Hepatocyte (in vitro differentiated cells): ENCODE data around the gene ADD1. TPM values are rescaled to one million over a fixed set of nuclear protein-coding genes. Genes with fewer than 3 reads are reported as not detected.

Experiments
- DNase-seq: peaks from one replicate; pipeline ENCODE4 v3.0.0-alpha.2; 2016; ENCODE audit warnings: low spot score
- H2AFZ ChIP-seq: fragments of 200-600 bp; sonication (generic); 2 replicates; pipeline ENCODE4 v1.6.0; 2016; ENCODE audit warnings: antibody characterized with exemption, mild to moderate bottlenecking
- H3K27ac ChIP-seq: fragments of 200-600 bp; sonication (generic); 2 replicates; pipeline ENCODE4 v1.5.1; 2016; ENCODE audit warnings: mild to moderate bottlenecking
- H3K27me3 ChIP-seq: fragments of 200-600 bp; sonication (generic); 2 replicates; pipeline ENCODE4 v1.6.1; 2016
- H3K36me3 ChIP-seq: fragments of 200-600 bp; sonication (generic); replicated peaks from 2 replicates; pipeline ENCODE4 v1.5.1; 2016; ENCODE audit warnings: low read depth; ENCODE audit not compliant: insufficient read depth
- H3K4me1 ChIP-seq: fragments of 200-600 bp; sonication (generic); 2 replicates; pipeline ENCODE4 v1.5.1; 2016; ENCODE audit warnings: mild to moderate bottlenecking, moderate library complexity; ENCODE audit not compliant: insufficient read depth
- H3K4me2 ChIP-seq: fragments of 200-600 bp; sonication (generic); 2 replicates; pipeline ENCODE4 v1.6.0; 2016
- H3K4me3 ChIP-seq: fragments of 200-600 bp; sonication (generic); 2 replicates; pipeline ENCODE4 v1.5.1; 2016; ENCODE audit warnings: mild to moderate bottlenecking
- H3K79me2 ChIP-seq: fragments of 200-600 bp; sonication (generic); 2 replicates; pipeline ENCODE4 v1.6.0; 2017; ENCODE audit warnings: mild to moderate bottlenecking
- H3K9me2 ChIP-seq: fragments of 200-600 bp; sonication (generic); replicated peaks from 2 replicates; pipeline ENCODE4 v1.6.0; 2017; ENCODE audit warnings: mild to moderate bottlenecking; ENCODE audit not compliant: insufficient read depth
- H3K9me3 ChIP-seq: fragments of 200-600 bp; sonication (generic); 2 replicates; pipeline ENCODE4 v1.5.1; 2016; ENCODE audit warnings: low read depth, mild to moderate bottlenecking
- H4K20me1 ChIP-seq: fragments of 200-600 bp; sonication (generic); 2 replicates; pipeline ENCODE4 v1.6.0; 2016; ENCODE audit warnings: mild to moderate bottlenecking; ENCODE audit not compliant: insufficient read depth, poor library complexity, severe bottlenecking
- EZH2 ChIP-seq: fragments of 200-600 bp; sonication (generic); IDR thresholded peaks from 2 replicates; pipeline ENCODE4 v1.6.1; 2016; ENCODE audit warnings: antibody characterized with exemption, mild to moderate bottlenecking, borderline replicate concordance
- EZH2phosphoT487 ChIP-seq: fragments of 200-600 bp; sonication (generic); IDR thresholded peaks from one replicate; pipeline ENCODE4 v1.6.1; 2018; ENCODE audit warnings: antibody characterized with exemption, mild to moderate bottlenecking, low read depth, moderate library complexity; ENCODE audit not compliant: unreplicated experiment, severe bottlenecking
- WGBS: methylation state at CpG from one replicate; pipeline ENCODE4 v1.1.6; 2016; ENCODE audit warnings: low lambda C conversion rate; ENCODE audit errors: missing lambda C conversion rate; 5-methylcytosine and 5-hydroxymethylcytosine counted together
- polyA plus RNA-seq: library from polyadenylated mRNA; unstranded; fragments of >200 nt; fragmentation: Nextera tagmentation; extraction: Ambion mirVana; gene quantifications from 2 replicates; pipeline ENCODE4 v1.2.1, GENCODE V29; 2016
- total RNA-seq: library from RNA; depleted of rRNA; stranded (reverse); fragments of >200 nt; gene quantifications from 2 replicates; pipeline ENCODE4 v1.2.3, GENCODE V29; 2014
- TF ChIP-seq, protein P1 (sequence below): fragments of 200-600 bp; sonication (generic); IDR thresholded peaks from 2 replicates; pipeline ENCODE4 v1.5.1; 2016; ENCODE audit warnings: antibody characterized with exemption, mild to moderate bottlenecking; ENCODE audit not compliant: poor library complexity

ADD1 gene
- total and polyA plus RNA-seq, 2 experiments from 2014 or later = 179 to 208 TPM

DNA sequence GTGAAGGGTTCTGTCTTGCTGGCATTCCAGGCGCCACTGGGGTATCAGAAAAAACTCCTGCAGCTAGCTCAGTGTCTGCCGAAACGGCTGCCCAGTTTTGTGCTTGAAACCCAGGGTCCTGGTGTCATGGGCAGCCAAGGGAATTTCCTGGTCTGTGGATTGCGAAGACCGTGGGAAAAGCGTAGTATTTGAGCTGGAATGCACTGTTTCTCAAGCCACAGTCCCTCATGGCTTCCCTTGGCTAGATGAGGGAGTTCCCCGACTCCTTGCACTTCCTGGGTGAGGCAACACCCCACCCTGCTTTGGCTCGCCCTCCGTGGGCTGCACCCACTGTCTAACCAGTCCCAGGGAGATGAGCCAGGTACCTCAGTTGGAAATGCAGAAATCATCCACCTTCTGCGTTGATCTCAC, 79.5 kb downstream of the ADD1 start:
- H3K4me1 ChIP-seq = peaks cover 24% of the 10 kb centered on the region
- no peaks in the 10 kb centered on the region for H3K27me3 ChIP-seq
- no peak for DNase-seq
- H3K4me3 ChIP-seq = no peak overlapping the region
- H3K36me3 ChIP-seq = no peaks in the 10 kb centered on the region
- H3K27ac ChIP-seq = peak overlapping the region; percentile 79
- peaks cover 56% of the 10 kb centered on the region for H3K79me2 ChIP-seq
- no peak overlapping the region for H2AFZ ChIP-seq
- H3K4me2 ChIP-seq = no peak overlapping the region
- peaks cover 3% of the 10 kb centered on the region for H4K20me1 ChIP-seq
- WGBS = 79% methylated on average over 10 of the region's 10 CpGs
- no peaks in the 10 kb centered on the region for H3K9me2 ChIP-seq
- no peaks in the 10 kb centered on the region for H3K9me3 ChIP-seq
- TF ChIP-seq EZH2phosphoT487 (no peak), EZH2 (no peak)
- TF ChIP-seq, protein P1, sequence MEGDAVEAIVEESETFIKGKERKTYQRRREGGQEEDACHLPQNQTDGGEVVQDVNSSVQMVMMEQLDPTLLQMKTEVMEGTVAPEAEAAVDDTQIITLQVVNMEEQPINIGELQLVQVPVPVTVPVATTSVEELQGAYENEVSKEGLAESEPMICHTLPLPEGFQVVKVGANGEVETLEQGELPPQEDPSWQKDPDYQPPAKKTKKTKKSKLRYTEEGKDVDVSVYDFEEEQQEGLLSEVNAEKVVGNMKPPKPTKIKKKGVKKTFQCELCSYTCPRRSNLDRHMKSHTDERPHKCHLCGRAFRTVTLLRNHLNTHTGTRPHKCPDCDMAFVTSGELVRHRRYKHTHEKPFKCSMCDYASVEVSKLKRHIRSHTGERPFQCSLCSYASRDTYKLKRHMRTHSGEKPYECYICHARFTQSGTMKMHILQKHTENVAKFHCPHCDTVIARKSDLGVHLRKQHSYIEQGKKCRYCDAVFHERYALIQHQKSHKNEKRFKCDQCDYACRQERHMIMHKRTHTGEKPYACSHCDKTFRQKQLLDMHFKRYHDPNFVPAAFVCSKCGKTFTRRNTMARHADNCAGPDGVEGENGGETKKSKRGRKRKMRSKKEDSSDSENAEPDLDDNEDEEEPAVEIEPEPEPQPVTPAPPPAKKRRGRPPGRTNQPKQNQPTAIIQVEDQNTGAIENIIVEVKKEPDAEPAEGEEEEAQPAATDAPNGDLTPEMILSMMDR = no peak

DNA sequence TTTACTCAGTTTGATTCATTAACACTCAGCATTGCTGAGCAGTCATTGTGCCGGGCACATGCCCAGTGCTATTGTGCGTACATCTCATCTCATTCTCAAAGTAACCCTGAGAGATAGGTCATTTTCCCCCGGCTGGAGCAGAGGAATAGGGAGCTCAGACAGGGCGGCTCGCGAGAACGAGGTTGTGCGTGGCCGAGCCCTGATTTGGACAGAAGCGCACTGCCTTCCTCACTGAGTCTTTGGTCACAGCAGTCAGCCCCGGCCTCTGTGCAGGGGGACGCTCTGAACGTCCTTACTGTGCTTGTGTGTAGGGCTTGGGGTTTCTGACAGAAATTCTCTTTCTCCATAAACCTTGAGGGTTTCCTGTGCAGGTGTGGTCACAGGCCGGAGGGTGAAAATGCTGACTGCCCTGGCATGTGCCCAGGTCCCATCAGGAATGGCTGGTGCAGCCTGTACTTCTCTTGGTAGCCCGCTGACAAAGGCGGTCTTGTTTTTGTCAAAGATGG, 80.1 kb downstream of the ADD1 start:
- Histone ChIP-seq H2AFZ (no peak overlapping the region), H3K27me3 (no peaks in the 10 kb centered on the region), H4K20me1 (peaks cover 3% of the 10 kb centered on the region), H3K9me3 (no peaks in the 10 kb centered on the region), H3K9me2 (no peaks in the 10 kb centered on the region), H3K79me2 (peaks cover 50% of the 10 kb centered on the region), H3K4me2 (no peak overlapping the region), H3K36me3 (no peaks in the 10 kb centered on the region), H3K4me1 (peaks cover 24% of the 10 kb centered on the region), H3K27ac (peak overlapping the region; percentile 79), H3K4me3 (no peak overlapping the region)
- 94% methylated on average over 16 of the region's 16 CpGs for WGBS
- TF ChIP-seq EZH2phosphoT487 = no peak
- no peak for TF ChIP-seq EZH2
- TF ChIP-seq, protein P1 = no peak
- no peak for DNase-seq

DNA sequence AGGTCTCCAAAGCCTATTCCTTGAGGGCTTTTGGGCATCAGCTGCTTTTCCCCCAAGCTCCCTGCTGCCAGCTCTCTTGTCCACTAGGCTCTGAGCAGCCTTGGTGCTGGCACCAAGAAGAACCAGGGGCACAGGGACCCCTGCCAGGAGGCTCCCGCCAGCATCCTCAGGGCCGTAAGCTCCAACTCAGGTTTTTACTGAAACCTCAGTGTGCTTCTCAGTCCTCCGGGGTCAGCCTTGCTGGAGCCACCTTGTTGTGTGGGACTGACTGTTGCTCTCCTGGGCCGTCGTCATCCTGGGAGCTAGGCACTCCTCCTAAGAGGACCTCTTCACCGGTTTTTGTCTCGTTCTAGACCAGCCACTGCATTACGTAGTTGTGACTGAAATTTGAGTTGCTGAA, 80.6 kb downstream of the ADD1 start:
- Histone ChIP-seq H3K9me2 (no peaks in the 10 kb centered on the region), H3K27me3 (no peaks in the 10 kb centered on the region), H3K4me2 (no peak overlapping the region), H3K79me2 (peaks cover 45% of the 10 kb centered on the region), H4K20me1 (peaks cover 3% of the 10 kb centered on the region), H3K9me3 (no peaks in the 10 kb centered on the region), H3K27ac (peak overlapping the region; percentile 79), H3K4me1 (peaks cover 24% of the 10 kb centered on the region), H2AFZ (no peak overlapping the region), H3K4me3 (no peak overlapping the region), H3K36me3 (no peaks in the 10 kb centered on the region)
- whole genome bisulfite sequencing = 84% methylated on average over 8 of the region's 8 CpGs
- TF ChIP-seq, protein P1 = no peak
- TF ChIP-seq EZH2phosphoT487 (no peak), EZH2 (no peak)
- DNase-seq = no peak
